Body of pancreas (tissue), 4 donors: ENCODE results near the gene ATRX. TPM values are rescaled to one million over a fixed set of nuclear protein-coding genes. Genes with fewer than 3 reads are reported as not detected.
"Not testable (repeated sequence)": the region's sequence is repeated elsewhere in the genome, so short reads cannot be mapped to it uniquely, and the experiment has no call there.

Source experiments
- ATAC-seq: fragments of 150-250 bp; one replicate; pipeline ENCODE4 v1.9.1; 2016
- DNase-seq, 4 donors: peaks; one replicate each; pipeline ENCODE4 v3.0.0-alpha.2; 2019
- H3K27ac ChIP-seq, 4 donors: fragments of 200-600 bp; sonication (generic); 1 replicate in 3 of 4; 2 replicates in 1 of 4; pipeline versions ENCODE4 v1.5.1 to v1.6.1; 2016 to 2019; ENCODE audit warnings: mild to moderate bottlenecking in 1 of 4, mixed read lengths in 1 of 4, moderate library complexity in 1 of 4
- H3K27me3 ChIP-seq, 2 donors: fragments of 200-600 bp; sonication (generic); one replicate each; pipeline ENCODE4 v1.6.0; 2016; ENCODE audit warnings: mild to moderate bottlenecking in 1 of 2
- H3K36me3 ChIP-seq, 2 donors: fragments of 200-600 bp; sonication (generic); replicated peaks in 1 of 2; 2 replicates each; pipeline ENCODE4 v1.5.1; 2016; ENCODE audit warnings: low read depth in 2 of 2; ENCODE audit not compliant: insufficient read depth in 1 of 2
- H3K4me1 ChIP-seq: fragments of 200-600 bp; sonication (generic); one replicate; pipeline ENCODE4 v1.6.0; 2016
- H3K4me3 ChIP-seq, 2 donors: fragments of 200-600 bp; sonication (generic); 1 replicate in 1 of 2; 2 replicates in 1 of 2; pipeline ENCODE4 v1.5.1; 2016 to 2019
- H3K9me3 ChIP-seq, 3 donors: fragments of 200-600 bp; sonication (generic); 1 replicate in 2 of 3; 2 replicates in 1 of 3; pipeline ENCODE4 v1.5.1; 2016
- POLR2A ChIP-seq, 3 donors: fragments of 450-650 bp; IDR thresholded peaks; one replicate each; pipeline ENCODE4 v1.6.1; 2016; ENCODE audit warnings: antibody characterized with exemption in 3 of 3, mild to moderate bottlenecking in 2 of 3
- WGBS, 2 donors: methylation state at CpG; one replicate each; pipeline ENCODE4 v1.1.5; 2017; 5-methylcytosine and 5-hydroxymethylcytosine counted together
- intact Hi-C: fragments of 100-400 bp; cut with DNase I; formaldehyde crosslinking; loops from one replicate; pipeline ENCODE4 v1.15.1; 2023
- total RNA-seq, 2 donors: library from RNA; depleted of rRNA; stranded (reverse); fragments of >200 nt; gene quantifications; one replicate each; pipeline ENCODE4 v1.1.0, GENCODE V29; 2016
- TF ChIP-seq, protein P1 (sequence below), 7 experiments: fragments of 450-650 bp in 4 of 7; fragments of 200-600 bp in 3 of 7; sonication (generic) in 3 of 7; IDR thresholded peaks; one replicate each; pipeline ENCODE4 v1.5.1; 2016 to 2019; ENCODE audit warnings: antibody characterized with exemption in 7 of 7

ATRX gene
- total RNA-seq, 2 donors from 2014 or later: 73.4 to 74.5 TPM

GRCh38 chrX:77519765-77520164, 266.3 kb downstream of the ATRX start:
- Histone ChIP-seq H3K27ac (no peak overlapping the region), H3K27me3 (no peaks in the 10 kb centered on the region), H3K4me1 (no peaks in the 10 kb centered on the region), H3K9me3 (no peaks in the 10 kb centered on the region), H3K36me3 (no peaks in the 10 kb centered on the region), H3K4me3 (no peak overlapping the region)
- no peak for ATAC-seq
- intact Hi-C loops: no loop called here
- no peak for TF ChIP-seq POLR2A (IDR thresholded peaks at IDR 0.05)
- 88 to 100% methylated on average over 1 of the region's 1 CpG for WGBS, 2 donors
- DNase-seq: no peak

DNA sequence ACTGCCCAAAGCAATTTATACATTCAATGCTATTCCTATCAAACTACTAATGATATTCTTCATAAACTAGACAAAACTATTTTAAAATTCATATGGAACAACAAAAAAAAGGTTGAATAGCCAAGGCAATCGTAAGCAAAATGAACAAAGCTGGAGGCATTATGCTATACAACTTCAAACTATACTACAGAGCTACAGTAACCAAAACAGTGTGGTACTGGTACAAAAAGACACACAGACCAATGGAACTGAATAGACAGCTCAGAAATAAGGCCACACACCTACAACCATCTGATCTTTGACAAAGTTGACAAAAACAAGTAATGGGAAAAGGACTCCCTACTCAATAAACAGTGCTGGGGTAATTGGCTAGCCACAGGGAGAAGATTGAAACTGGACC, 271.8 kb downstream of the ATRX start:
- ATAC-seq: no peak
- intact Hi-C loops: no loop called here

DNA sequence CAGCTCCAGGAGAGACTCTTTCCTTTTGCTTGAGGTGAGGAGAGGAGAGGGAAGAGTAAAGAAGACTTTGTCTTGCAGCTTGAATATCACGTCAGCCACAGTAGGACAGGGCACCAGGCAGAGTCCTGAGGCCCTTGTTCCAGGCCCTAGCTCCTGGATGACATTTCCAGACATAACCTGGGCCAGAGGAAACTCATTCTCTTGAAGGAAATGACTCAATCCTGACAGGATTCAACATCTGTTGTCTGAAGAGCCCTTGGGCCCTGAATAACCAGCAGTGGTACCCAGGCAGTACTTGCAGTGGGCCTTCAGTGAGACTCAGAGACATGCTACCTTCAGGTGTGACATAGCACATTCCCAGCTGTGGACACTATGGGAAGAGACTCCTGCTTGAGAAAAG, 276.0 kb downstream of the ATRX start:
- Histone ChIP-seq H3K4me3 (no peak overlapping the region), H3K36me3 (peaks cover 0 to 2% of the 10 kb centered on the region in 2 donors), H3K4me1 (no peaks in the 10 kb centered on the region), H3K9me3 (no peaks in the 10 kb centered on the region), H3K27me3 (no peaks in the 10 kb centered on the region), H3K27ac (no peak overlapping the region)
- 83 to 100% methylated on average over 1 of the region's 1 CpG for WGBS, 2 donors
- TF ChIP-seq, protein P1, sequence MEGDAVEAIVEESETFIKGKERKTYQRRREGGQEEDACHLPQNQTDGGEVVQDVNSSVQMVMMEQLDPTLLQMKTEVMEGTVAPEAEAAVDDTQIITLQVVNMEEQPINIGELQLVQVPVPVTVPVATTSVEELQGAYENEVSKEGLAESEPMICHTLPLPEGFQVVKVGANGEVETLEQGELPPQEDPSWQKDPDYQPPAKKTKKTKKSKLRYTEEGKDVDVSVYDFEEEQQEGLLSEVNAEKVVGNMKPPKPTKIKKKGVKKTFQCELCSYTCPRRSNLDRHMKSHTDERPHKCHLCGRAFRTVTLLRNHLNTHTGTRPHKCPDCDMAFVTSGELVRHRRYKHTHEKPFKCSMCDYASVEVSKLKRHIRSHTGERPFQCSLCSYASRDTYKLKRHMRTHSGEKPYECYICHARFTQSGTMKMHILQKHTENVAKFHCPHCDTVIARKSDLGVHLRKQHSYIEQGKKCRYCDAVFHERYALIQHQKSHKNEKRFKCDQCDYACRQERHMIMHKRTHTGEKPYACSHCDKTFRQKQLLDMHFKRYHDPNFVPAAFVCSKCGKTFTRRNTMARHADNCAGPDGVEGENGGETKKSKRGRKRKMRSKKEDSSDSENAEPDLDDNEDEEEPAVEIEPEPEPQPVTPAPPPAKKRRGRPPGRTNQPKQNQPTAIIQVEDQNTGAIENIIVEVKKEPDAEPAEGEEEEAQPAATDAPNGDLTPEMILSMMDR (IDR thresholded peaks at IDR 0.05): no peak
- no peak for TF ChIP-seq POLR2A (IDR thresholded peaks at IDR 0.05)
- intact Hi-C loops: no loop called here
- no peak for DNase-seq
- no peak for ATAC-seq

More for the DNA sequence above, 271.8 kb downstream of the ATRX start:
- 83 to 92% methylated on average over 1 of the region's 1 CpG for WGBS, 2 donors
- no peak for DNase-seq
- H3K27ac ChIP-seq: no peak overlapping the region
- no peaks in the 10 kb centered on the region for H3K4me1 ChIP-seq
- no peaks in the 10 kb centered on the region for H3K9me3 ChIP-seq
- TF ChIP-seq, protein P1 (IDR thresholded peaks at IDR 0.05): no peak
- TF ChIP-seq POLR2A (IDR thresholded peaks at IDR 0.05): no peak
- H3K27me3 ChIP-seq: no peaks in the 10 kb centered on the region
- peaks cover 0 to 2% of the 10 kb centered on the region in 2 donors for H3K36me3 ChIP-seq
- no peak overlapping the region for H3K4me3 ChIP-seq

- ATAC-seq (no peak), DNase-seq (no peak)
- intact Hi-C loops: no loop called here
- H3K4me1 ChIP-seq: peaks cover 9% of the 10 kb centered on the region
- no peaks in the 10 kb centered on the region for H3K9me3 ChIP-seq
- 84 to 86% methylated on average over 2 of the region's 2 CpGs for WGBS, 2 donors
- TF ChIP-seq, protein P1 (IDR thresholded peaks at IDR 0.05): no peak
- no peaks in the 10 kb centered on the region for H3K27me3 ChIP-seq
- peaks cover 0 to under 1% of the 10 kb centered on the region in 2 donors for H3K36me3 ChIP-seq
- no peak overlapping the region for H3K4me3 ChIP-seq
- no peak overlapping the region for H3K27ac ChIP-seq
These were observed 280.8 kb downstream of the ATRX start for GRCh38 chrX:77505227-77505626.

DNA sequence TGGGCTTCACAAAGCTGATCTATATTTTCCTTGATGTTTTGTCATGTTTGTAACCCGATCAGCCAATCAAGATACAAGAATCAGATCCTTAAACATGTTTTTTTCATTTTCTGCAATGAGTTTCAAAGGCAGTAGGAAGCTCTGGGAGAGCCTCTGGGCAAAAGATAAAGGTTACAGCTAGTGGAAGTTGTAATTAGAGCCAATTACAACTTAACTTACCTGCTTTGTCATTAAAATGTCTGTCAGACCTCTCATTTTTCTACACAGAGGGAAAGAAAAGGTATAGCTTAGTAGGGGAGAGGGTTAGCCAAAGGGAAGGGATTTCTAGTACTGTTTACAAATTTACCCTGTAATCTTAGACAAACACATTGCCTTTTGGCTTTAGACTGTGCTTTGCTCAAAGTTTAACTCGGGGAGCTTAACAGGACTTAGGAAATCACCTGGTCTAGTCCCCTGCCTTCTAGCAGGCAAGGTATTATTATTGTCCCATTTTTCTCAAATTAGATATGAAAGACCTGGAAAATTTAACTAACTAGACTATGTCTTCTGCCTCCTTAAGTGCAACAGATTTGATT, 283.0 kb downstream of the ATRX start:
- H3K4me3 ChIP-seq: no peak overlapping the region
- no peak for ATAC-seq
- intact Hi-C loops: no loop called here
- no peak overlapping the region for H3K27ac ChIP-seq
- H3K9me3 ChIP-seq: no peaks in the 10 kb centered on the region
- H3K27me3 ChIP-seq: no peaks in the 10 kb centered on the region
- no peak for DNase-seq
- peaks cover 9% of the 10 kb centered on the region for H3K4me1 ChIP-seq
- H3K36me3 ChIP-seq: no peaks in the 10 kb centered on the region
- WGBS, 2 donors: 8 to 15% methylated on average over 2 of the region's 2 CpGs
- TF ChIP-seq POLR2A (IDR thresholded peaks at IDR 0.05): no peak
- TF ChIP-seq, protein P1 (IDR thresholded peaks at IDR 0.05): no peak

GRCh38 chrX:77500164-77500563, 285.9 kb downstream of the ATRX start:
- H3K4me3 ChIP-seq, H3K27ac ChIP-seq, H3K27me3 ChIP-seq, DNase-seq, intact Hi-C loops, H3K4me1 ChIP-seq, ATAC-seq, H3K36me3 ChIP-seq, H3K9me3 ChIP-seq: not testable (repeated sequence)
- WGBS, 2 donors: 60 to 62% methylated on average over 1 of the region's 1 CpG
